Gastrocnemius medialis (tissue), 4 donors: ENCODE results near the gene GAB1. TPM values are rescaled to one million over a fixed set of nuclear protein-coding genes. Genes with fewer than 3 reads are reported as not detected.

ENCODE experiments used
- ATAC-seq, 2 donors: fragments of 150-250 bp; one replicate each; pipeline ENCODE4 v1.9.1; 2016
- DNase-seq, 2 donors: peaks; one replicate each; pipeline ENCODE4 v3.0.0-alpha.2; 2019
- H3K27ac ChIP-seq, 4 donors: fragments of 200-600 bp; sonication (generic); 1 replicate in 1 of 4; 2 replicates in 3 of 4; pipeline ENCODE4 v1.5.1; 2016 to 2018; ENCODE audit warnings: mild to moderate bottlenecking in 2 of 4, moderate library complexity in 1 of 4
- H3K27me3 ChIP-seq, 3 donors: fragments of 200-600 bp; sonication (generic) in 2 of 3; 1 replicate in 1 of 3; 2 replicates in 2 of 3; pipeline versions ENCODE4 v1.5.1 to v1.6.0; 2016 to 2019; ENCODE audit warnings: mild to moderate bottlenecking in 1 of 3, moderate library complexity in 1 of 3
- H3K36me3 ChIP-seq, 2 donors: fragments of 200-600 bp; sonication (generic) in 1 of 2; one replicate each; pipeline ENCODE4 v1.5.1; 2017 to 2018
- H3K4me1 ChIP-seq, 2 donors: fragments of 200-600 bp; sonication (generic) in 1 of 2; one replicate each; pipeline ENCODE4 v1.5.1; 2016 to 2017; ENCODE audit warnings: mild to moderate bottlenecking in 2 of 2
- H3K4me3 ChIP-seq, 4 donors: fragments of 200-600 bp; sonication (generic) in 3 of 4; 1 replicate in 1 of 4; 2 replicates in 3 of 4; pipeline ENCODE4 v1.5.1; 2016 to 2019; ENCODE audit warnings: mild to moderate bottlenecking in 2 of 4
- H3K9me3 ChIP-seq, 3 donors: fragments of 200-600 bp; sonication (generic) in 2 of 3; 1 replicate in 1 of 3; 2 replicates in 2 of 3; pipeline ENCODE4 v1.5.1; 2016 to 2019
- POLR2A ChIP-seq, 2 donors: fragments of 450-650 bp; IDR thresholded peaks; one replicate each; pipeline ENCODE4 v1.6.1; 2017; ENCODE audit warnings: antibody characterized with exemption in 2 of 2, mild to moderate bottlenecking in 2 of 2, moderate library complexity in 2 of 2
- in situ Hi-C, 4 donors: fragments of 200-750 bp; cut with MboI; loops; one replicate each; pipeline versions ENCODE4 v1.15.0 to v1.8.0; 2017; ENCODE audit warnings: low sequenced_read_pairs in 4 of 4
- intact Hi-C: fragments of 100-400 bp; cut with DNase I; formaldehyde crosslinking; loops from one replicate; pipeline ENCODE4 v1.15.1; 2023; ENCODE audit warnings: low total_unique reads
- total RNA-seq, 4 donors: library from RNA; depleted of rRNA; stranded (reverse); fragments of >200 nt; gene quantifications; one replicate each; pipeline versions ENCODE4 v1.1.0 to v1.2.3, GENCODE V29; 2016
- TF ChIP-seq, protein P1 (sequence below), 5 experiments: fragments of 450-650 bp in 3 of 5; fragments of 200-600 bp in 2 of 5; sonication (generic) in 2 of 5; IDR thresholded peaks in 4 of 5; conservative IDR thresholded peaks in 1 of 5; 1 replicate in 4 of 5; 2 replicates in 1 of 5; pipeline ENCODE4 v1.5.1; 2016 to 2019; ENCODE audit warnings: antibody characterized with exemption in 5 of 5, mild to moderate bottlenecking in 3 of 5, moderate library complexity in 3 of 5

Gene GAB1
- total RNA-seq, 4 donors from 2014 or later = 11.4 to 27.9 (median 26.6) TPM

- DNase-seq (no peak), ATAC-seq (no peak)
- peaks cover 77 to 94% of the 10 kb centered on the region in 2 donors for H3K4me1 ChIP-seq
- H3K36me3 ChIP-seq = no peaks in the 10 kb centered on the region
- no peaks in the 10 kb centered on the region for H3K9me3 ChIP-seq
- in situ Hi-C loops = no loop called here
- H3K27ac ChIP-seq = no peak overlapping the region
- intact Hi-C loops = no loop called here
- H3K4me3 ChIP-seq = no peak overlapping the region
- H3K27me3 ChIP-seq = no peaks in the 10 kb centered on the region
- TF ChIP-seq, protein P1, sequence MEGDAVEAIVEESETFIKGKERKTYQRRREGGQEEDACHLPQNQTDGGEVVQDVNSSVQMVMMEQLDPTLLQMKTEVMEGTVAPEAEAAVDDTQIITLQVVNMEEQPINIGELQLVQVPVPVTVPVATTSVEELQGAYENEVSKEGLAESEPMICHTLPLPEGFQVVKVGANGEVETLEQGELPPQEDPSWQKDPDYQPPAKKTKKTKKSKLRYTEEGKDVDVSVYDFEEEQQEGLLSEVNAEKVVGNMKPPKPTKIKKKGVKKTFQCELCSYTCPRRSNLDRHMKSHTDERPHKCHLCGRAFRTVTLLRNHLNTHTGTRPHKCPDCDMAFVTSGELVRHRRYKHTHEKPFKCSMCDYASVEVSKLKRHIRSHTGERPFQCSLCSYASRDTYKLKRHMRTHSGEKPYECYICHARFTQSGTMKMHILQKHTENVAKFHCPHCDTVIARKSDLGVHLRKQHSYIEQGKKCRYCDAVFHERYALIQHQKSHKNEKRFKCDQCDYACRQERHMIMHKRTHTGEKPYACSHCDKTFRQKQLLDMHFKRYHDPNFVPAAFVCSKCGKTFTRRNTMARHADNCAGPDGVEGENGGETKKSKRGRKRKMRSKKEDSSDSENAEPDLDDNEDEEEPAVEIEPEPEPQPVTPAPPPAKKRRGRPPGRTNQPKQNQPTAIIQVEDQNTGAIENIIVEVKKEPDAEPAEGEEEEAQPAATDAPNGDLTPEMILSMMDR (IDR thresholded peaks at IDR 0.05 in 4 of 5, conservative IDR thresholded peaks at IDR 0.05 in 1 of 5) = no peak
- no peak for TF ChIP-seq POLR2A (IDR thresholded peaks at IDR 0.05)
These were observed 58.2 kb downstream of the GAB1 start for GRCh38 chr4:143394739-143395453.

- DNase-seq (no peak), ATAC-seq (no peak)
- no peak for TF ChIP-seq POLR2A (IDR thresholded peaks at IDR 0.05)
- TF ChIP-seq, protein P1 (IDR thresholded peaks at IDR 0.05 in 4 of 5, conservative IDR thresholded peaks at IDR 0.05 in 1 of 5) = no peak
- Histone ChIP-seq H3K27me3 (no peaks in the 10 kb centered on the region), H3K27ac (peak overlapping the region in 2 of 4 donors; percentile 86 to 95), H3K9me3 (no peaks in the 10 kb centered on the region), H3K4me1 (peaks cover 75 to 87% of the 10 kb centered on the region in 2 donors), H3K4me3 (no peak overlapping the region), H3K36me3 (no peaks in the 10 kb centered on the region)
- intact Hi-C loops (no loop called here), in situ Hi-C loops (no loop called here)
These were observed 60.0 kb downstream of the GAB1 start for GRCh38 chr4:143396695-143397094.

DNA sequence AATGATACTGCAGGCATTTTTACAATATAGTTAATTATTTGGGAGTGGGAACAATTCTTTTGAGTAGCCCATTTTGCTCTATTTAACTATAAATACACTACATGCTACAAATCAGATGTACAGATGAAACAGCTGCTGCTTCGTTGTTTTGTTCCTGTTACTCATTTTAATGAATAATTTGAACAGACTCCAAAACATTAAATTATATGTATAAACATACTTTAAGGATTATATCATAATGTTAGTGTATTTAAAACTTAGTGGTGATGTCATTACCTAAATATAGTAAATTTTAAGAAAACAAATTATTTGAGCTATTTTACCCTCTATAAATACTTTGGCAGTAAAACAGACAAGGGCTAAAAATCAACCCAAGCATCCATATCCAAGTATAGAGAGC is 60.7 kb downstream of the GAB1 start:
- no peak for DNase-seq
- H3K27me3 ChIP-seq = no peaks in the 10 kb centered on the region
- H3K36me3 ChIP-seq = no peaks in the 10 kb centered on the region
- H3K9me3 ChIP-seq = no peaks in the 10 kb centered on the region
- peak overlapping the region; percentile 38 to 95 (median 83) for H3K27ac ChIP-seq
- no peak overlapping the region for H3K4me3 ChIP-seq
- peaks cover 75 to 87% of the 10 kb centered on the region in 2 donors for H3K4me1 ChIP-seq
- in situ Hi-C loops (no loop called here), intact Hi-C loops (no loop called here)
- TF ChIP-seq, protein P1 (IDR thresholded peaks at IDR 0.05 in 4 of 5, conservative IDR thresholded peaks at IDR 0.05 in 1 of 5) = no peak
- no peak for TF ChIP-seq POLR2A (IDR thresholded peaks at IDR 0.05)
- ATAC-seq = no peak

DNA sequence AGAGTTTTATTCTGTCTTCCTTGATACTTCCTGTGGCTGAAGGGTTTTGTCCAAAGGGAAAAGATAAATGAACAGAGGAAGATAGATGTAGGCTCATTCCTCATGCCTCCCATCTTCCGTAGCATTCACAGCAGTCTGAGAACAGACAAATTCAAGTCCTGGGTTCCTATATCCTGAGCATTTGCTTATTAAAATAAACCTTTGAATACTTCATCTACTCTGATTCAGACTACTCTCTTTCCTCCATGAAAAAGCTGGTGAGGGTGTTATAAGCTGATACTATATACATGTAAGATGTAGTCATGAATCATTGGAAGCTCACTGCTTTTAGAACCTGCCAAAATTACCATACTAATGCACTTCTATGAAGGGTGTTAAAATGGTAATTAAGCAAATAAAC is 61.2 kb downstream of the GAB1 start:
- no peak for DNase-seq
- in situ Hi-C loops = no loop called here
- TF ChIP-seq POLR2A (IDR thresholded peaks at IDR 0.05) = no peak
- peaks cover 74 to 86% of the 10 kb centered on the region in 2 donors for H3K4me1 ChIP-seq
- peak overlapping the region; percentile 38 to 95 (median 83) for H3K27ac ChIP-seq
- ATAC-seq = no peak
- no peaks in the 10 kb centered on the region for H3K36me3 ChIP-seq
- no peaks in the 10 kb centered on the region for H3K27me3 ChIP-seq
- intact Hi-C loops = no loop called here
- no peaks in the 10 kb centered on the region for H3K9me3 ChIP-seq
- no peak overlapping the region for H3K4me3 ChIP-seq

GRCh38 chr4:143399113-143399949 is 62.7 kb downstream of the GAB1 start:
- no peak for ATAC-seq
- H3K9me3 ChIP-seq = no peaks in the 10 kb centered on the region
- no peak overlapping the region for H3K4me3 ChIP-seq
- TF ChIP-seq POLR2A (IDR thresholded peaks at IDR 0.05) = no peak
- TF ChIP-seq, protein P1 (IDR thresholded peaks at IDR 0.05 in 4 of 5, conservative IDR thresholded peaks at IDR 0.05 in 1 of 5) = peak; percentile 37 to 69 (median 56)
- intact Hi-C loops (no loop called here), in situ Hi-C loops (no loop called here)
- H3K27ac ChIP-seq = peak overlapping the region; percentile 38 to 95 (median 83)
- DNase-seq = no peak
- H3K36me3 ChIP-seq = no peaks in the 10 kb centered on the region
- peaks cover 74 to 86% of the 10 kb centered on the region in 2 donors for H3K4me1 ChIP-seq
- H3K27me3 ChIP-seq = no peaks in the 10 kb centered on the region
